Activated CD4-positive, CD25-positive, alpha-beta regulatory T cell treated with anti-CD3 and anti-CD28 coated beads, Interleukin-2, amount 50 U/mL, for 24 hours (primary cell): Measurements from ENCODE around the gene ENAH.
"Not testable (repeated sequence)": the region's sequence is repeated elsewhere in the genome, so short reads cannot be mapped to it uniquely, and the experiment has no call there.

Experiments used
- ATAC-seq, 2 donors: fragments of 150-1000 bp; cut with Tn5 transposase; one replicate each; pipeline ENCODE4 v1.10.0; 2021; ENCODE audit warnings: mild to moderate bottlenecking in 1 of 2, moderate library complexity in 1 of 2

The ENAH gene

GRCh38 chr1:225652729-225653462 is at the start of gene ENAH:
Gene ENAH (minus strand): TSS chr1:225653123. CDS start chr1:225652690, 433 bp downstream.
- peak; percentile 54 to 60 for ATAC-seq

DNA sequence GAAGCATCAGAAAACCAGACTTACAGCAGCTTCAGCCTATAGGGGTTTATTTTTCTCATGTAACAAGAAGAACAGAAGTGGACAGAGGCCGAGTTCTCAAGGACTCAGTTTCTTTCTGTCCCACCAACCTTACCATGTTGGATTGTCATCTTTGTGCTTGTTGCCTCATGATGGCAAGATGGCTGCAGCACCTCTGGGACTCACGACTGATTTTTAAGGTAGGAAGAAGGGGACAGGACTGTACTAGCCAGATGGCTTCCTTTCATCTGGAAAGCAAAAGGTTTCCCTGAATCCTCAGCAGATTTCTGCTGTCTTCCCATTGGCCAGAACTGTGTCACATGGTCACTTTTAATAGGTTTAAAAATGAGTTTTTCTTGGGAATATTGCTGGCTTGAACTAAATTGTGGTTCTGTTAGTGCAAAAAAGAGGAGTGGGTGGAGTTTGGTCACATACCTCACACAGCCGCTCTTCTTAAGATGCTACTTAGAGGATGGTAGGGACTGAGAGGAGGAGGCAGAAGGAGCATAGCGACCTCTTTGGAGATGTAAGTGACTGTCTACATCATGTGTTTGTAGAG is 48.1 kb upstream of the ENAH start:
- ATAC-seq, result no peak

DNA sequence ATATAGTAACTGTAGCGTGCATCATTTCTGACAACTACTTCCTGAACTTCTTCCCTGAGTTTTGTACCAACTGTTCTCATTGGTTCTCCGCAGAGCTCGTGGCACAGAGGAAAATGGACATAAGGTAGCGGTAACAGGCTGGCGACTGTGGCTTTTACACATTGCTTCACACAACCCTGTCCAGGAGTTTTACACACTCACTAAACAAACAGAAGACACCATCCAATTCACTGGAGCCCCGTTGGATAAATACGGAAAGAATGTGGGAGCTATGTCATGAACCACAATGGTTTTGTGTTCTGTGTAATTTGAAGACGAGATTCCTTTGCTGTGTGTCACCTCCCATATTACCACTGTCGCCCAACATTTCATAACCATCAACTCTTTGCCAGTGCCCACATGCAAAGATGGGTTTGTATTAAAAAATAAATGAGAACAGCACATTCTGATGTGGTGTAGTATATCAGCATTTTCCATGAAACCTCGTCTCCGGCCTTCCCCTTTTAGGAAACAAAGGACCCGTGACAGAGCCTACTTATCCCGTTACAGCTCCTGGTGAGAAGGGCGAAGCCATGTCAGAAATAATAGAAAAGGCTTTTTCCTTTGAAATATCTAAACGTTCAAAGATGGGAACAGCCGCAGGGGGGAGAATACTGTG is 47.4 kb upstream of the ENAH start:
- no peak for ATAC-seq

DNA sequence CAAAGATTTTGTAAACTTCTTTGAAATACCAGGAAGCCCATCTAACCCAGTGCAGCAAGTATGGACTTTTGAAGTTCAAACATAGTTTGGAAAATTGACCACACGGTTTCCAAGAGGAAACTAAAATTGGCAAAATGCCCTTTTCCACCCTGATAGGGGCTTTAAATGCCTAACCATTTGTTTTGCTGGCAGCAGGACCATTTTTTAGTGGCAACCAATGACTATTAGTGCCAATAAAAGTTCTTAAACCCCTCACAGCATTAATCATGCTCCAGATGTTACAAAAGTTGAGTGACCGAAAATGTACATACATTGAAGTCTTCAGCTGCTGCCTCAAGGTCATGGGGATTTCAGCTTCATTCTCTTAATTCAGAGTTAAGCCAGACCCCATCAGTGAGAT is 46.4 kb upstream of the ENAH start:
- ATAC-seq, result no peak

- ATAC-seq, result not testable (repeated sequence)
Measured at GRCh38 chr1:225698194-225698593, 45.3 kb upstream of the ENAH start.

- no peak for ATAC-seq
Measured at GRCh38 chr1:225697428-225697827, 44.5 kb upstream of the ENAH start.

DNA sequence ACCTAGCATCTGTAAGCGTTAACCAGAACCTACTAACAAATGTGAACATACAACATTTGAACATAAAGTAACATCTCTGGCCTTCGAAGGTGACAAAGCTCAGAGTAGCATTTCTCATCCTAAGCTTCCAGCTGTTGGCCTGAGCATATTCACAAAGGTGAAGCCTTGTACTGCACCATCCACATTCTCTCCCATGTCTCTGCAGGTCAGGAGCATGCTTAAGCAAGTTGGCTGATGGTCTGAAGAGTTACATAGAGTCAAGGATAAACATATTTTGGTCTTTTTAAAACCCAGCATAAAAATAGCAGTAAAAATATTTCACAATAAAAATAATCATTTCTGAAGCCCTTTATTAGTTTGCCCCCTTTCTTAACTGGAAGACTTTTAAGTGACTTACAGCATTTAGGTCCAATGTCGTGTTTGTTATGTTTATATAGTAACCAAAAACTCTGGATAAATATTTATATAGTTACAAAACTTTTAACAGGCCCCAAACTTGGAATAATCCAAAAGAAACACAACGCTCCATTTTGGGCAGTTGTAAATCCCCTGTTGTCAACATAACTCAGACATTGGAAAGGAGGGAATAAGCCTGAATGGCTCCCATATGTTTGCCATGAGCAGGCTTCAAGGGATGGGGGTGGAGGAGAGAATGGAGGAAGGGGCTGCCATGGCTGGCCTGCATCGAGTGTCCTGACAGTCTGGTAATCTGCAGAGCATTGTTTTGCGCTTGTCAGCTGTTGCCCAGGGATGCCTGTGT is 42.8 kb upstream of the ENAH start:
- ATAC-seq, result no peak

GRCh38 chr1:225694151-225694603 is 41.3 kb upstream of the ENAH start:
- no peak for ATAC-seq

DNA sequence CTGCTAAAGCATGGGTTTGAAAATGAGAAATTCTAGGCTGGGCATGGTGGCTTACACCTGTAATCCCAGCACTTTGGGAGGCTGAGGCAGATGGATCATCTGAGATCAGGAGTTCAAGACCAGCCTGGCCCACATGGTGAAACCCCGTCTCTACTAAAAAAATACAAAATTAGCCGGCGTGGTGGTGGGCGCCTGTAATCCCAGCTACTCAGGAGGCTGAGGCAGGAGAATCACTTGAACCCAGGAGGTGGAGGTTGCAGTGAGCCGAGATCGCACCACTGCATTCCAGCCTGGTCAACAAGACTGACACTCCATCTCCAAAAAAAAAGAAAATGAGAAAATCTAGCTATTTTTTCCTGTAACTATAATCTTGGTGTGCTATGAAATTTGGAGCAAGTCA is 40.8 kb upstream of the ENAH start:
- ATAC-seq, result not testable (repeated sequence)

GRCh38 chr1:225693085-225693696 is 40.3 kb upstream of the ENAH start:
- ATAC-seq, result no peak

DNA sequence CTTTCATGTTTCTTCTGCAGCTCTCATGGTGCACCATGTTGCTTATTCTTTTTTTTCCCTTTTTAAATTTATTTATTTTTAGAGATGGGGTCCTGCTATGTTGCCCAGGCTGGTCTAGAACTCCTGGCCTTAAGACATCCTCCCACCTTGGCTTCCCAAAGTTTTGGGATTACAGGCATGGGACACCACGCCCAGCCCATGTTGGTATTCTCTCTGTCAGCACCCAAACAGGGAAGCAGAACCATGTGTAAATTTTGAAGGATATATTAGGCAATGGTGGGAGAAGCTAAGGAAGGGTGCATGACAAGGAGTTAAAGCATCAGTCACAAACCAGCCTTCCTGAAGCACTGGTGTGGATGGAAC is 39.6 kb upstream of the ENAH start:
- no peak for ATAC-seq

DNA sequence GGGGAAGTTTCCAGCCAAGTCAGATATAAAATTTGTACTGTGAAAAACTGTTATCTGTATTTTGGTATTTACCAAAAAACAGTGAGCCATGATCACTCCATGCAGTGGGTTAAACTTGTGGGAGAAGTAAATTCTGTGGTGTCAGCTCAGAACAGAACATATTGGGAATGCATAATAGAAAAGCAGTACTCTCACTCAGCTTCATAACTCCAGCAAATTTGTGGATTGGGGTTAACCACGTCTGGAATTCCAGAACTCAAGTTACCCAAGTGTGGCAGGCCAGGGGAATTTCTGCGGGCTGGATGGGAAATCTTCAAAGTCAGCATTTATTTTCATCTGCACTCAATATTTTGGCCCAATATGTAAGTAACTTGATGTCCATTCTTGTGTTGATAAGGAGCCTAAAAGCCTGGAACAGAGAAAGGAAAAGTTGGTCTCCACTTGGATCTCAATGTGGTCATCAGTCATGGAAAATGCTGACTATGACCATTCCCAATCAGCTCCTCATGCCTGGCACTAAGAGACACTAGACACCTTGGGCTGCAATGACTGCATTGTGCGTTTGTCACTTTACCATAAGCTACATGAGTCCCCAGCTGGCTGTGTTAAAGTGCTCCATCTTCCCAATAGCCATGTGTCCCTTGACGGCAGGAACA is 39.1 kb upstream of the ENAH start:
- no peak for ATAC-seq

GRCh38 chr1:225691377-225691776 is 38.5 kb upstream of the ENAH start:
- ATAC-seq, result no peak

- no peak for ATAC-seq
Measured at GRCh38 chr1:225689882-225690459, 37.0 kb upstream of the ENAH start.

DNA sequence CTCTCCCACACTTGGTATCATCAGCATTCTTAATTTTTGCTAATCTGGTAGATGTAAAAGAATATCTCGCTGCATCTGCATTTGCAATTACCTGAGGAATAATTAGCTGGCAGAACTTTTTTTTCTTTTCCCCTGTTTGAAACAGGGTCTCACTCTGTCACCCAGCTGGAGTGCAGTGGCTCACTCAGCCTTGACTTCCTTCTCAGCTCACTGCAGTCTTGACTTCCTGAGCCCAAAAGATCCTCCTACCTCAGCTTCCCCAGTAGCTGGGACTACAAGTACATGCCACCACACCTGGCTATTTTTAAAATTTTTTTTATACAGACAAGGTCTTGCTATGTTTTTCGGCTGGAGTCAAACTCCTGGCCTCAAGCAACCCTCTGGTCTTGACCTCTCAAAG is 35.4 kb upstream of the ENAH start:
- no peak for ATAC-seq

- no peak for ATAC-seq
Measured at GRCh38 chr1:225685476-225686176, 32.7 kb upstream of the ENAH start.

DNA sequence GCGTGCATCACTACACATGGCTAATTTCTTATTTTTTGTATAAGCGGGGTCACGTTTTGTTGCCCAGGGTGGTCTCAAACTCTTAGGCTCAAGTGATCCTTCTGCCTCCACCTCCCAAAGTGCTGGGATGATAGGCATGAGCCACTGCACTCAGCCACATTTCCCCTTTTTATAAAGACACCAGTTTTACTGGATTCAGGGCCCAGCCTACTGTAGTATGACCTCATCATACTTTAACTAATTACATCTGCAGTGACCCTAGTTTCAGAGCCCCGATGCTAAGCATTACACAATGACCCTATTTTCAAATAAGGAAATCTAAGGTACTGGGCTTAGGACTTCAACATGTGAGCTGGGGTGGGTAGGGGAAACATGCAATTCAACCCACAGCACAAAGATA is 31.8 kb upstream of the ENAH start:
- no peak for ATAC-seq

- no peak for ATAC-seq
Measured at GRCh38 chr1:225681231-225681630, 28.3 kb upstream of the ENAH start.

- no peak for ATAC-seq
Measured at GRCh38 chr1:225678545-225678944, 25.6 kb upstream of the ENAH start.

GRCh38 chr1:225677350-225678124 is 24.6 kb upstream of the ENAH start:
- no peak for ATAC-seq

DNA sequence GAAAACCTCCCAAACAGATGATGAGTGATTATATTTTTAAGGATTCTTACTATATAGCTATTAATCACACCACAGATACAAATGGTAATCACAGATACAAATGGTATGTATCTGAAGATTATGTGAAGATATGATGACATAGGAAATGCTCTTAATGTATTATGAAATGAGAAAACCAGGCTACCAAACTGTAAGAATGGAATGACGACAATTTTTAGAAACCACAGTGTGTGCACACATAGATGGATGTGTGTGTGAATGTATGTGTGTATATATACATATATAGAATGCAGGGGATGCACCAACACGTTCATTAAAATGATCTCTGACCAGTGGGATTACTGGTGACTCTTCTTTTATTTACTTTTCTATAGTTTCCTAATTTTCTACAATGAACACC is 21.5 kb upstream of the ENAH start:
- no peak for ATAC-seq
